Liver (tissue), 9 donors: ENCODE data around the gene EP400. TPM values are rescaled to one million over a fixed set of nuclear protein-coding genes. Genes with fewer than 3 reads are reported as not detected.

Source experiments
- DNase-seq: peaks from one replicate; pipeline ENCODE4 v3.0.0-alpha.2; 2017; ENCODE audit warnings: low spot score
- H3K27ac ChIP-seq, 2 donors: one replicate each; pipeline ENCODE4 v1.7.0; 2013; ENCODE audit warnings: inconsistent platforms in 2 of 2, low read length in 2 of 2, control low read depth in 1 of 2, low read depth in 1 of 2, mild to moderate bottlenecking in 1 of 2
- H3K27me3 ChIP-seq, 4 donors: one replicate each; pipeline versions ENCODE4 v1.6.1 to v1.7.0; 2013; ENCODE audit warnings: low read length in 3 of 4, inconsistent platforms in 1 of 4, mild to moderate bottlenecking in 1 of 4, moderate library complexity in 1 of 4; ENCODE audit not compliant: control insufficient read depth in 4 of 4, insufficient read depth in 4 of 4
- H3K36me3 ChIP-seq, 4 donors: one replicate each; pipeline versions ENCODE4 v1.6.1 to v1.7.0; 2013; ENCODE audit warnings: low read length in 3 of 4, mild to moderate bottlenecking in 3 of 4, low read depth in 1 of 4, moderate library complexity in 1 of 4; ENCODE audit not compliant: control insufficient read depth in 4 of 4, insufficient read depth in 3 of 4
- H3K4me1 ChIP-seq, 4 donors: one replicate each; pipeline versions ENCODE4 v1.6.1 to v1.7.0; 2013; ENCODE audit warnings: low read length in 3 of 4, mild to moderate bottlenecking in 3 of 4, moderate library complexity in 1 of 4; ENCODE audit not compliant: control insufficient read depth in 4 of 4, insufficient read depth in 4 of 4
- H3K4me3 ChIP-seq, 3 donors: one replicate each; pipeline versions ENCODE4 v1.6.1 to v1.7.0; 2013; ENCODE audit warnings: low read length in 3 of 3, control low read depth in 1 of 3, low read depth in 1 of 3, mild to moderate bottlenecking in 1 of 3
- H3K9ac ChIP-seq, 2 donors: one replicate each; pipeline ENCODE4 v1.7.0; 2013; ENCODE audit warnings: low read length in 2 of 2, mild to moderate bottlenecking in 2 of 2, moderate library complexity in 2 of 2, control low read depth in 1 of 2, low read depth in 1 of 2
- H3K9me3 ChIP-seq, 4 donors: one replicate each; pipeline versions ENCODE4 v1.6.1 to v1.7.0; 2013; ENCODE audit warnings: low read length in 3 of 4; ENCODE audit not compliant: control insufficient read depth in 4 of 4
- ATF3 ChIP-seq: IDR thresholded peaks from 2 replicates; pipeline ENCODE4 v1.6.1; 2016; ENCODE audit warnings: antibody characterized with exemption
- CTCF ChIP-seq: fragments of 150-350 bp; IDR thresholded peaks from 2 replicates; pipeline ENCODE4 v1.5.1; 2017; ENCODE audit warnings: improper control_type of control experiment, low read depth, low read length; ENCODE audit not compliant: missing input control
- FOXA1 ChIP-seq: IDR thresholded peaks from 2 replicates; pipeline ENCODE4 v1.6.1; 2016; ENCODE audit warnings: antibody characterized with exemption
- GABPA ChIP-seq, 2 donors: IDR thresholded peaks in 1 of 2; conservative IDR thresholded peaks in 1 of 2; 2 replicates each; pipeline ENCODE4 v1.6.1; 2016; ENCODE audit warnings: antibody characterized with exemption in 2 of 2, mild to moderate bottlenecking in 1 of 2, moderate library complexity in 1 of 2
- JUND ChIP-seq, 2 donors: IDR thresholded peaks; 2 replicates each; pipeline ENCODE4 v1.6.1; 2016; ENCODE audit warnings: antibody characterized with exemption in 2 of 2
- MAX ChIP-seq: IDR thresholded peaks from 2 replicates; pipeline ENCODE4 v1.6.1; 2016; ENCODE audit warnings: antibody characterized with exemption
- NR2F2 ChIP-seq: IDR thresholded peaks from 2 replicates; pipeline ENCODE4 v1.6.1; 2016; ENCODE audit warnings: antibody characterized with exemption
- RAD21 ChIP-seq, 2 donors: IDR thresholded peaks; 2 replicates each; pipeline ENCODE4 v1.6.1; 2016; ENCODE audit warnings: antibody characterized with exemption in 2 of 2, mild to moderate bottlenecking in 2 of 2
- RXRA ChIP-seq, 2 donors: IDR thresholded peaks; 2 replicates each; pipeline ENCODE4 v1.6.1; 2017 to 2018; ENCODE audit warnings: antibody characterized with exemption in 2 of 2, mild to moderate bottlenecking in 1 of 2
- SP1 ChIP-seq: IDR thresholded peaks from 2 replicates; pipeline ENCODE4 v1.6.1; 2018; ENCODE audit warnings: antibody characterized with exemption, mild to moderate bottlenecking
- TAF1 ChIP-seq: conservative IDR thresholded peaks from 2 replicates; pipeline ENCODE4 v1.6.1; 2016; ENCODE audit warnings: antibody characterized with exemption, mild to moderate bottlenecking
- YY1 ChIP-seq: IDR thresholded peaks from 2 replicates; pipeline ENCODE4 v1.6.1; 2016; ENCODE audit warnings: antibody characterized with exemption, mild to moderate bottlenecking
- ZBTB33 ChIP-seq: IDR thresholded peaks from 2 replicates; pipeline ENCODE4 v1.6.1; 2016; ENCODE audit warnings: antibody characterized with exemption
- WGBS: extraction: QIAGEN DNeasy Blood & Tissue Kit; methylation state at CpG from one replicate; pipeline ENCODE4 v1.1.7; 2013; 5-methylcytosine and 5-hydroxymethylcytosine counted together
- polyA plus RNA-seq, 2 donors: library from polyadenylated mRNA; stranded (reverse) in 1 of 2; unstranded in 1 of 2; fragments of 200-250 nt in 1 of 2; fragments of >200 nt in 1 of 2; fragmentation: Nextera tagmentation in 1 of 2; extraction: Ambion mirVana in 1 of 2; gene quantifications; one replicate each; pipeline versions ENCODE4 v1.2.1 to v1.2.3, GENCODE V29; 2013 to 2015
- total RNA-seq, 2 donors: library from RNA; depleted of rRNA; stranded (reverse); fragments of >200 nt; gene quantifications; one replicate each; pipeline ENCODE4 v1.2.3, GENCODE V29; 2014
- donor health status: healthy.
- donor health status: healthy.
- donor health status: healthy.
- donor health status: healthy.
- donor health status: healthy.

EP400 gene
- total and polyA plus RNA-seq, 4 donors = 4.7 to 12.4 (median 7.1) TPM

GRCh38 chr12:131994589-131994988 is 44.8 kb downstream of the EP400 start:
- TF ChIP-seq GABPA (IDR thresholded peaks at IDR 0.05 in 1 of 2, conservative IDR thresholded peaks at IDR 0.05 in 1 of 2) (no peak), CTCF (no peak), JUND (IDR thresholded peaks at IDR 0.05) (no peak), ATF3 (no peak), YY1 (no peak), RXRA (IDR thresholded peaks at IDR 0.05) (no peak), RAD21 (IDR thresholded peaks at IDR 0.05) (no peak)
- Histone ChIP-seq H3K4me1 (no peaks in the 10 kb centered on the region), H3K9me3 (no peaks in the 10 kb centered on the region), H3K27ac (no peak overlapping the region), H3K9ac (no peak overlapping the region), H3K4me3 (no peak overlapping the region), H3K27me3 (no peaks in the 10 kb centered on the region), H3K36me3 (peaks cover 3 to 51% (median 36%) of the 10 kb centered on the region in 4 donors)
- no peak for DNase-seq
- WGBS = 89% methylated on average over 4 of the region's 4 CpGs

GRCh38 chr12:132000286-132000872 is 50.6 kb downstream of the EP400 start:
- H3K27me3 ChIP-seq = no peaks in the 10 kb centered on the region
- H3K4me3 ChIP-seq = no peak overlapping the region
- no peak for DNase-seq
- no peak overlapping the region for H3K9ac ChIP-seq
- H3K4me1 ChIP-seq = no peaks in the 10 kb centered on the region
- H3K9me3 ChIP-seq = no peaks in the 10 kb centered on the region
- no peak for TF ChIP-seq SP1
- H3K36me3 ChIP-seq = peaks cover 1 to 6% (median 3%) of the 10 kb centered on the region in 4 donors
- H3K27ac ChIP-seq = no peak overlapping the region
- 99% methylated on average over 1 of the region's 1 CpG for WGBS

GRCh38 chr12:132003846-132004245 is 54.1 kb downstream of the EP400 start:
- H3K36me3 ChIP-seq = peaks cover 8 to 34% (median 15%) of the 10 kb centered on the region in 4 donors

GRCh38 chr12:132004946-132005345 is 55.2 kb downstream of the EP400 start:
- H3K9me3 ChIP-seq = no peaks in the 10 kb centered on the region
- no peaks in the 10 kb centered on the region for H3K4me1 ChIP-seq
- WGBS = 98% methylated on average over 10 of the region's 10 CpGs
- H3K36me3 ChIP-seq = peaks cover 11 to 36% (median 18%) of the 10 kb centered on the region in 4 donors
- DNase-seq = no peak
- H3K27me3 ChIP-seq = no peaks in the 10 kb centered on the region
- no peak overlapping the region for H3K27ac ChIP-seq
- H3K9ac ChIP-seq = no peak overlapping the region
- H3K4me3 ChIP-seq = no peak overlapping the region
- TF ChIP-seq RAD21 (IDR thresholded peaks at IDR 0.05) = no peak
- no peak for TF ChIP-seq ZBTB33
- no peak for TF ChIP-seq YY1
- TF ChIP-seq ATF3 = no peak
- TF ChIP-seq FOXA1 = no peak
- no peak for TF ChIP-seq CTCF
- TF ChIP-seq TAF1 = no peak
- TF ChIP-seq SP1 = no peak
- TF ChIP-seq MAX = no peak
- no peak for TF ChIP-seq RXRA (IDR thresholded peaks at IDR 0.05)
- TF ChIP-seq JUND (IDR thresholded peaks at IDR 0.05) = no peak
- no peak for TF ChIP-seq NR2F2

More at GRCh38 chr12:132003846-132004245, 54.1 kb downstream of the EP400 start:
- no peak for DNase-seq
- H3K27ac ChIP-seq = no peak overlapping the region
- H3K4me1 ChIP-seq = no peaks in the 10 kb centered on the region
- TF ChIP-seq YY1 = no peak
- H3K9me3 ChIP-seq = no peaks in the 10 kb centered on the region
- no peaks in the 10 kb centered on the region for H3K27me3 ChIP-seq
- no peak overlapping the region for H3K9ac ChIP-seq
- 85% methylated on average over 1 of the region's 1 CpG for WGBS
- H3K4me3 ChIP-seq = no peak overlapping the region
